Lower lobe of right lung (tissue), 2 donors: Measurements from ENCODE around the gene GNB2. TPM values are rescaled to one million over a fixed set of nuclear protein-coding genes. Genes with fewer than 3 reads are reported as not detected.

ENCODE experiments used
- ATAC-seq, 2 donors: fragments of 200-7000 bp; cut with Tn5 transposase; one replicate each; pipeline ENCODE4 v1.9.1; 2020 to 2022; ENCODE audit warnings: mild to moderate bottlenecking in 2 of 2, moderate library complexity in 2 of 2
- DNase-seq: peaks from one replicate; pipeline ENCODE4 v3.0.0-alpha.2; 2020
- H3K27ac ChIP-seq: fragments of 200-600 bp; one replicate; pipeline ENCODE4 v1.8.0; 2022
- H3K27me3 ChIP-seq: fragments of 200-600 bp; one replicate; pipeline ENCODE4 v1.8.0; 2022; ENCODE audit warnings: low read depth
- H3K36me3 ChIP-seq: fragments of 200-600 bp; one replicate; pipeline ENCODE4 v1.8.0; 2022; ENCODE audit warnings: mild to moderate bottlenecking
- H3K4me1 ChIP-seq: fragments of 200-600 bp; one replicate; pipeline ENCODE4 v1.8.0; 2022
- H3K4me3 ChIP-seq: fragments of 200-600 bp; one replicate; pipeline ENCODE4 v1.8.0; 2022; ENCODE audit warnings: mild to moderate bottlenecking
- H3K9me3 ChIP-seq: fragments of 200-600 bp; one replicate; pipeline ENCODE4 v1.8.0; 2022
- CTCF ChIP-seq: fragments of 200-600 bp; IDR thresholded peaks from one replicate; pipeline ENCODE4 v1.8.0; 2022; ENCODE audit warnings: antibody characterized with exemption, mild to moderate bottlenecking
- intact Hi-C: fragments of 100-400 bp; cut with DNase I; formaldehyde crosslinking; loops from one replicate; pipeline ENCODE4 v1.11.0; 2022
- total RNA-seq: library from RNA; stranded (reverse); fragmentation: NEBNext Ultra II Directional; extraction: Animal tissue kit (Norgen Biotek cat#: 25700); gene quantifications from one replicate; pipeline ENCODE4 v1.2.1, GENCODE V29; 2021
- donor health status: DM: no; HTN: yes; CAD: no; lungs with severe emphysema.

GNB2 gene
- total RNA-seq, 1 donor from 2014 or later: 247 TPM

GRCh38 chr7:100689230-100690135 is 15.9 kb downstream of the GNB2 start:
- Histone ChIP-seq H3K4me1 (peaks cover 32% of the 10 kb centered on the region), H3K9me3 (no peaks in the 10 kb centered on the region), H3K27ac (no peak overlapping the region), H3K36me3 (peaks cover 47% of the 10 kb centered on the region), H3K4me3 (no peak overlapping the region), H3K27me3 (no peaks in the 10 kb centered on the region)
- DNase-seq: no peak
- intact Hi-C loops: loop anchor here (10.0 kb wide), 1 partner anchor 125 kb away; no protein-coding TSS in a partner anchor
- ATAC-seq: no peak
- TF ChIP-seq CTCF: no peak

GRCh38 chr7:100691676-100692577 is 18.4 kb downstream of the GNB2 start:
- Histone ChIP-seq H3K27ac (no peak overlapping the region), H3K4me1 (peaks cover 36% of the 10 kb centered on the region), H3K27me3 (no peaks in the 10 kb centered on the region), H3K36me3 (peaks cover 22% of the 10 kb centered on the region), H3K4me3 (peak overlapping the region; percentile 80), H3K9me3 (no peaks in the 10 kb centered on the region)
- DNase-seq (peak; percentile 84), ATAC-seq (peak; percentile 77 to 84)
- intact Hi-C loops: loop anchor here (10.0 kb wide), 1 partner anchor 127 kb away; no protein-coding TSS in a partner anchor
- peak; percentile 91 for TF ChIP-seq CTCF

GRCh38 chr7:100692578-100692961 is 19.0 kb downstream of the GNB2 start:
- intact Hi-C loops: loop anchor here (10.0 kb wide), 1 partner anchor 128 kb away; no protein-coding TSS in a partner anchor
- TF ChIP-seq CTCF: no peak

GRCh38 chr7:100693312-100694097 is 20.0 kb downstream of the GNB2 start:
- no peak for TF ChIP-seq CTCF
- DNase-seq (peak; percentile 50), ATAC-seq (peak; percentile 6 to 29)
- H3K27me3 ChIP-seq: no peaks in the 10 kb centered on the region
- H3K9me3 ChIP-seq: no peaks in the 10 kb centered on the region
- peak overlapping the region; percentile 80 for H3K4me3 ChIP-seq
- peak overlapping the region; percentile 74 for H3K27ac ChIP-seq
- peaks cover 36% of the 10 kb centered on the region for H3K4me1 ChIP-seq
- peaks cover 7% of the 10 kb centered on the region for H3K36me3 ChIP-seq
- intact Hi-C loops: loop anchor here (10.0 kb wide), 1 partner anchor 129 kb away; no protein-coding TSS in a partner anchor

More at GRCh38 chr7:100692578-100692961, 19.0 kb downstream of the GNB2 start:
- ATAC-seq (no peak), DNase-seq (no peak)
- Histone ChIP-seq H3K4me3 (peak overlapping the region; percentile 80), H3K4me1 (peaks cover 36% of the 10 kb centered on the region), H3K27me3 (no peaks in the 10 kb centered on the region), H3K9me3 (no peaks in the 10 kb centered on the region), H3K27ac (no peak overlapping the region), H3K36me3 (peaks cover 16% of the 10 kb centered on the region)
